NCI-H2081 treated with DMSO at 0.1 percent for 48 hours (cell line): ENCODE measurements around the gene DPT.
A peak's percentile ranks its signal among the peaks of the same experiment; 100 is the strongest.

Source experiments
- DNase-seq: peaks from one replicate; lab custom pipeline; 2025; lab: John Stamatoyannopoulos, UW

The DPT gene

DNA sequence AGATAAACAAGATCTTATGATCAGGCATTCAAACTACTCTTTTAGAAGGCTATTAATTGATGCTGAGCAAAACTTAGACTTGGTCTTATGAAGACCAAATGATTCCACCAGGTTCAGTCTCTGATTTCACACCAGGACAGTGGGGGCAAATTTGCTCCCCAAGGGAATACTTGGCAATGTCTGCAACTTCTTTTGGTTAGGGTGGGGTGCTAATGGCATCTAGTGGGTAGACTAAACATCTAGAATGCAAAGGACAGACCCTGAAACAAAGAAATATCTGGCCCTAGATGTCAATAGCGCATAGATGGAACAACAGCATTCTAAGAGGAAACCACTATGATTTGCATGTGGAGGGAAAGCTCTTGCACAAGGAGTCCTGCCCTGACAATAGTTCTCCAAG is 30.6 kb downstream of the DPT start:
- DNase-seq, result no peak

DNA sequence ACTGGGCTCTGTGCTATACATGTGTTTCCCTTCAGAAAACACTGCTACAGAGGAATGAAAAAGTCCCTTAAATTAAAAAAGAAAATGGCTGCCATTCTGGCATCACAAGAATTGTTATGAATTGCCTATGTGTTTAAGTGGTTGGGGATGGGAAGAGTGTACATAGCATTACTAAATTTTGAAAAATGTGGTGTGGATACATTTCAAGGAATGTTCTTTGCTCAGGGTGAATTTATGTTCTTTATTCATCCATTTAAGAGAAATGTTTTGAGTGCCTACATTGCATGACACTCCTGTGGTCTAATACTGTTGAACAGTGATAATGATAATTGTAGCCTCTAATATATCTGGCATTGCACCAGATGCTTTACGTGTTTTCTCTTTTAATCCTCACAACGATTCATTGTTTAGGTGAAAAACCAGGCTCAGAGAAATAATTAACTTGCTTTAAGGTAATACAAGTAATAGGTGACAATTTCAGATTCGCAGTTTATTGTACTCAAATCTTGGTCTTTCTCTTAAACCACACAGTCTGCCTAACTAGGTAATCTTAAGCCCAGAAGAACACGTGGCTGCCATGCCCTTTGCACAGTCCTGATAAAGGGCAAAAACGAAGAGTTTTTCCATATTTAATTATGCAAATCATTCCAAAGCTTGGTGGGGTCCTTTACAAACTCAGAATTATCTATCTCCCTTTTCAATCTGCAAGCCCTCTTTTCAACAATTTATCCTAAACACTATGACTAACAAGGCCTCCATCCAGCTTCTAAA is 31.5 kb downstream of the DPT start:
- no peak for DNase-seq

DNA sequence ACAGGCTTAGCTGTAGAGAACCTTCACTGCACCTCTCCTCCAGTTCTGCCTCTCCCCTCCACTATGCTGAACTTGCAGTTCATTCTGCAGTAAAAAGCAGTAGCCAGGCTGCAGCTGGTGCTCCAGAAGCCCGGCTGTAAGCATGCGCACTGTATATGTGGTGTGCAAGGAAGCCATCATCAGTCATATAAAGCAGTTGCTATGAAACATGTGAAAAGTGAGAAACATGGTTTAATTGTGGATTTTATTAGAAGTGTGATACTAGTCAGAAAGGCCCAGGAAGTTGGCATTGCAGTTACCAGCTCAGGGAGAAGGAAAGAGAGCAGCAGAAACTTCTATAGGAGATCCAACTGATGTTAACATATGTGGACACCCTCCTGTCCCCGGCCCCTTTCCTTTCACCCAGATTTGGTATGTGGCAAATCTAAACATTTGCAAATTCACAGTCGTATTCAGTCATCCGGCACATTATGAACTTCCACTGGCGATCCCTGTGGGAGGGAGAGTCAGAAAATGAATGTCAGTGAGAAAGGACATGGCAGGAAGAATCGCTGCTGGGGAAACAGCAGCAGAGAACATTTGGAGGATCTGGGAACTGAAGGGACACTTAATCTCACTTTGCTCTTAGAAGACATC is 32.8 kb downstream of the DPT start:
- DNase-seq, result no peak

DNA sequence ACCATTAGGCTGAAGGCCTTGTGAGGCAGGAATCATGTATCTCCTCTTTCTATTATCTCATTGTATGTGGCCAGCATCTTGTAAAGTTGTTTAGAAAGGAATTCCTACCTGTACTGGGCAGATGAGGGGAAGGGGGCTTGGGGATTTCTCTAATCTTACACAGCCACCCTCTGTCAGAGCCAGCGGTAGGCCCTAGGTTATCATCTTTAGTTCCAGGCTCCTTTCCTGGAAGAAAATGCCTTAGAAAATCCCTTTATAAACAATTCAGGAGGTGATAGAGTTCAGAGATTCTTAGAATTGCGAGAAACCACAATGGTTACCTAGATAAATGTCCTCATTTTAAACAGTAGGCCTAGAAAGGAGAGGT is 35.2 kb downstream of the DPT start:
- DNase-seq, result no peak

DNA sequence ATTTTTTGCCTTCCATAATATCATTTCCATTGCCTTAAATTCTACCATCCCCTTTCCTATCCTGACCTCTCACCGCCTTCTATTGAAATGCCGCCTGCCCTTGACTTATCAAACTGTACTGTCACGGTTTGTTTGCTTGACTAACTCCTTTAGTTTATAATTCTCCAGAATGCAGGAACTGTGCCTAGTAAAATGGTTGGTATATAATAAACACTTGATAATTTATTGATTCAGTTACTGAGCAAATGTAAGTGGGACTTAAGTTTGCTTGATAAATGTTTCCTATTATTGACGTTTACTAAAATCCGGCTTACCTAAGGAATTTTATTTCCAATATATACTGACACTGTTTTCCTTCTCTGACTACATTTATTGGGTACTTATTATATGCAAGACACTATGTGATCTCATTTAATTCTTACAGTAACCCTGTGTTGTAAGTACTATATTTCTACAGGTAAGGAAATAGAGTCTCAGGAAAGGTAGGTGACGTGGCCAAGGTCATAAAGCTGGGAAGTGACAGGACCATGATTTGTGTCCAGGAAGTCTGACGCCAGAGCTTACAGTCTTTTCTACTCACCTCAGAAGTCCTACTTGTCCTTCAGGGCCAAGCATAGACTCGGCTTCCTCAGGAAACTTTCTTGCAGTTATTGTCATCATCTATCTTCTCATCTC is 35.7 kb downstream of the DPT start:
- DNase-seq, result no peak

DNA sequence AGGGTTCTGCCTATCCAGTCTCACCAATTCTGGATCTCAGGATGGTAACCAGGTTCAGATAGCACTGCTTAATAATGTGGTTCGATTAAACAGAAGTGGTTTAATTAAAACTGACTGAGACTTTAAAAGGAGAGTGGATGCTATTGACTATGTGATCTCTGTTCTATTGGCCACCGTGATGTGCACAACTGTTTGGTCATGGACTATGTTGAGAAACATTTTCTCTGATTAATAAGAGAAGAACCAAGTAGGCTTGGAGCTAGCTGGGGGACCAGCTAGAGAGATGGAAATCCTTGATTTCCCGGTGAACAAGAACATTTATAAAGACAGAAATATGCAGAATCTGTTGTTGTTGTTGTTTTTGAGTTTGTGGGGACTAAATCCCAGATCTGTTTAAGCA is 36.5 kb downstream of the DPT start:
- no peak for DNase-seq

DNA sequence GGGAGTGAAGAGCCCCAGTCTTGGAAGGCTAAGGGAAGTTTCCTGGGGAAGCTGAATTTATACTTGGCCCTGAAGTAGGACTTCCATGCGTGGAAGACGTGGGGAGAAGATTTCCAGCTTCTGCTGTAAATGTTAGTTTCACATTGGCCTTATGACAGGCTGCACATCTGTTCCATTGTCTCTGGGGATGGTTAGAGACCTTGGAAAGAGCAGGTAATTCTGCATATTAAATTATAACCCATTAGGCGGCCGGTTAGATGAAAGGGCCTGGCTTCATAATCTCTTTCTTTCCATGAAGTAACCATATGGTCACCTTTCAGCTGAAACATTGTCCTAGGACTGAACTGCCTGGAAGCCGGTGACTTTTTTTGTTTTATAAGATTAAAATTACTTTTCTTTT is 37.5 kb downstream of the DPT start:
- DNase-seq, result no peak

DNA sequence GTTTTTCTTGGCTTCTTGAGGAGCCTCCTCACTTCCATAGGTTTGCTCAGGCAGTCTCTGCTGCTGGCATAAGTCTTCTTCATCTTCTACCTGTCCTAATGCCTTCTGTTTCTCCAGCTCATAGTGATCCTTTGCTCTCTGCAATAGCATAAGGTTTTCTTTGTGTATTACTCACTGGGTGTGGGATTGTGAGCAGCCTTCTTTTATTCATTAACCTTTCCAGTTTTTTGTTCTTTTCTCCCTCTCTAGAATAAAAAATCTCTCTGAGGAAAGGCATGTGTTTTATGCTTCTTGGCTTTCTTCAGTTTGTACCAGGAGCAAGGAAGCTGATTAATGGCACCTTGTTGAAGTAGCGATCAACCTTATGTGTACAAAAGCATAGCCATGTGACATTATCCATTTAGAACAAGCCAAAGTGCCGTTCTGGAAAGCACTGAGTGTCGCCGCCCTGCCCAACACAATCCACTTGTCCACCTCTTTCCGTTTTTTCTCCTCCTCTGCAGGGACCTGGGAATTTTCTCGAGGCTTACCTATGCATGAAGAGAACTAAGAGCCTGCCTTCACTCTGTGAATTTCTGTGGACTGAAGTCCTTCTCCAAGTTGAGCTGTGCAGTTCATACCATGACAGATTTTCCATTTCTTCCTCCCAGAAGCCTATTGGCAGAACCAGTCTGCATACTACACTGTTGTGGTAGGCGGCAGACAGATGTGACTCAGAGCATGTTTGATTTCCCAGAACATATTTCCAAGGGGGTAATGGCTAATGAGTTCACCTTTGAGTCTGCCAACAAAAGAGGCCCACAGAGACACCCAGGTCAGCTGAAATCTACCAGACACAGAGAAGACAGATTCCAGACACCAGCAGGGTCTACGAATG is 39.0 kb downstream of the DPT start:
- no peak for DNase-seq

DNA sequence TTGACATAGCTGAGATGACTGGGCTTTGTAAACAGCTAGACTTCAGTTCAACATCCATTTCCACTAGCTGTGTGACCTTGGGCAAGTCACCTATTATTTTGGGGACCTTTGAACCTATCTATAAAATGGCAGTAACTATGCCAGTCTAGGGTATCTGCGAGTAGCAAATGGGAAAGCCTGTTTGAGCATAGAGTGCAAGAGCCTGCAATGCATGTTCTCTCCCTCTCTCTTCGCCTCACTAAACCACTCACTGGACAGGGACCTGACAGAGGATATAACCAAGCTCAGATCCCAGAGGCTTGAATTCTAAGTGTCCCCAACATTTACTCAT is 39.7 kb downstream of the DPT start:
- no peak for DNase-seq

DNA sequence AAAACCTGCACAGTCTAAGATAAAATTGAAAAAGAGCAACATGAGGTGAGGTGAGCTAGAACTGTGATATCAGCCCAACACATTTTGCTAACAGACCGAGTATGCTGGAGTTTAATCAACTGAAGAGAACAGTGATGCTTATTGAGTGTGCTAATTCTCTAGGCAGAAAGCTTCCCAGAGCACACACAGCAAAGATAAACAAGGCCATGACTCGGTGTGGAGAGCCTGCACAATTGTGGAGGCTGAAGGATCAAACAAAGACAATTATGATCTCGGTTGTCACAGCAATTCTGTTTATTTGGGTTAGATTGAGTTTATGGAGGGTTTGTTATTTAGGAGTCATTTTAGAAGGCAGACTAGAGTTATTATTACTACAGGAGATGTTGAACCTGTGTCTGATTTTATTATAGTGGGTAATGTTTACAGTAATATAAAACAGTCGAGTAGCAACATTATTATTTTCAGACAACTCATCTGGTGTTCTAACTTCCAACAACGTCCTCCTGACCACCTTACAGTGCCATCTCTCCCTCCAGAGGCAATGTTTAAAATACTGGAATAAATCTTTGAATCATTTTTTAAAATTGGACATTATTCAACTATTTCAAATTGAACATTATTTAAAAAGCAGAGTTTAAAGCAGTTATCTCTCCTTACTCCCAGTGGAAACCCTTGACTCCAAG is 40.2 kb downstream of the DPT start:
- no peak for DNase-seq

DNA sequence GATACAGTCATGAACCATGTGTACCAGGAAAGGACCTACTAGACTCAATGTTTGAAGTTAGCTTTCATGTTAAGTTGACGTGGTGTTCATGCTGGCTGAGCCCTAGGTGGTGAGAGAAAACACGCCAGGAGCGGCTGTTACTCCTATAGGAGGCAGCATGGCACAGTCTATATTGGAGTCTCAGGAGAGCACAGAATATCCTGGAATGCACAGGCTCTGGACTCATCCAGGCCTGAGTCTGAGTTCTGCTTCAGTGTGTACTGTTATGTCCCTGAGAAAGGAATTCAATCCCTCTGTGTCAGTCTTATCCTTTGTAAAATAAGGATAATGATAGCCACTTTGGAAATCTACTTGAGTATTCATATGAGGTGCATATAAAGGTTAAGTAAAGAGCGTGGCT is 41.2 kb downstream of the DPT start:
- no peak for DNase-seq

DNA sequence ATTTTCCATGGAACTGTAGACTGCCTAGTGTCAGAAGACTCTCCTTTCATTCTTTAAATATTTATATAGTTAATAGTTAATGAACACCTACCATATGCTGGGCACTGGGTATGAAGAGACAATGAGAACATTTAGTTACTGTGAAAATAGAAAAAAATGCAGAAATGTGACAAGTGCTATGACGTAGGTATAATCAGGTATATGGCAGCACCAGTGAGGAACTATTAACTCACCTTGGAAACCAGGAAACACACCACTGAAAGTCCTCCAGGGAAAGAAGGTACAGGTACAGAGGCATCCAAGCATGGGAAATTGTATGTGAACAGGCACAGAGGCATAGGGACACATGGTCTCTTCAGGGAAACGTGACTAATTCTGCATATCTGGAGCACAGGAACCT is 42.3 kb downstream of the DPT start:
- DNase-seq, result no peak

DNA sequence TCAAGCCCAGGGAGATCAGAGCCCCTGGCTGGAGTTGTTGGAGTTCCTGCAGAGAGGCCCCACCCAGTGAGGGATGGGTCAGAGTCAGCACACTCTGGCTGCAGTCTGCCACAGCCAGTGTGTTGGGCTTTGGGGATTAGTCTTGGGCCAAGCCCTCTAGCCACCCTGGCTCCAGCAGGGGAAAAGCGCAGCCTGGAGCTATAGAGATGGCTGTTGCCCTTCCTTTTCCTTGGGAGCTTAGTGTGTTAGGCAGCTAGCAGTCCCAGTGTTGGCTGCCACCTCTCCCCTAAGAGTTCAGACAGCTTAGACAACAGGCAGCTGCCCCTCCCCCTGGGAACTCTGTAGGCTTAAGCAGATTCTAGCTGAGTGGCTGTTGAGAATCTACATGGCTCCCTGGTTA is 45.1 kb downstream of the DPT start:
- DNase-seq, result no peak

DNA sequence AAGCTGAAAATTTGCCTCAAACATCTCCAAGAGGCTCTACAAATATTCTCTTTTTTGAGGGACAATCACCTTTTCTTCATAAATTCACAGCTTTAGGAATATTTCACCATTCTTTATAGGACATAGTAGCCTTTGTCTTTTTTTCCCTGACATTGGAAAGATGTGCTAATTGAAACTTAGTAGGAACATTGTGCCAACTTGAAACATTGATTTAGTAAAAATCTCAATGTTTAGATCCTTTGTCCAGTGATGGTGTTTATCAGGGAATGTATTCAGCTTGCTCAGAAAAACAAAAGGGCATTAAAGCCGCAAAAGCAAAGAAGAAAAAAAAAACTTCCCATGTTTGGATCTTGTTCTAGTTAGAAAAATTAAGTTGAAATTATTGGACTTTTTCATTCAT is 52.1 kb downstream of the DPT start:
- DNase-seq, result no peak

DNA sequence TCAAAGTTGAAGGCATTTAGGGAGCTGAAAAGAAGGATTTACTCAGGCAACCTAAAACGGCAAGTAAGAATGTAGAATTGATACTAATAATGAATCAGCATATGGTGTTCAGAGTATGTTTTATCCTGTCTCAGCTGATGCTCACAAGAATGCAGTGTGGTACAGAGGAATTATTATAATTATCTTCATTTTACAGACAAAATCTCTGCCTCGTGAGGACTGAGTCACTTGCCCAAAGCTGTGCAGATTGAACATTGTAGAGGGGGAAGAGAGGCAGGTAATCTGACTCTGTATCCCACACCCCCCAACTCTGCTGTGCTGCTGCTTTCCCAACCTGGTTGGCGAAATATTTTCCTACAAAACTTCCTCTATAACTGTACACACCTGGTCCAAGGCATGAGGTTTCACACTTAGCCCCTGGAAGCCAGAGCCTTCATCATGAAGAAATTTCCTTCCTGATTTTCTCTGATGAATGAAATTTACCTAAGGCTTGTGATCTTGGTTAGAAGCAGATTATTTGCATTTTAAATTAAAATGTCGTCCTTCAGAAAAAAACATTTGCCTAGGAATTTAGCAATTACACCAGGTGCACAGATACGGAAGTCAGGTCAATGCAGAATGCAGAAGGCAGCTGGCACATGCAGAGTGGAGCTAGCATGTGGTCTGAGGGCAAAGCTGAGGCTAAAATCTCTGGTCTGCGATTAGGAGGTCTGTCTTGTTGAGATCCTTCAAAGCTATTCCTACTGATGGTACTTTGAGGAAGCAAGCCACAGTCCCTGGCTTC is 52.8 kb downstream of the DPT start:
- no peak for DNase-seq

DNA sequence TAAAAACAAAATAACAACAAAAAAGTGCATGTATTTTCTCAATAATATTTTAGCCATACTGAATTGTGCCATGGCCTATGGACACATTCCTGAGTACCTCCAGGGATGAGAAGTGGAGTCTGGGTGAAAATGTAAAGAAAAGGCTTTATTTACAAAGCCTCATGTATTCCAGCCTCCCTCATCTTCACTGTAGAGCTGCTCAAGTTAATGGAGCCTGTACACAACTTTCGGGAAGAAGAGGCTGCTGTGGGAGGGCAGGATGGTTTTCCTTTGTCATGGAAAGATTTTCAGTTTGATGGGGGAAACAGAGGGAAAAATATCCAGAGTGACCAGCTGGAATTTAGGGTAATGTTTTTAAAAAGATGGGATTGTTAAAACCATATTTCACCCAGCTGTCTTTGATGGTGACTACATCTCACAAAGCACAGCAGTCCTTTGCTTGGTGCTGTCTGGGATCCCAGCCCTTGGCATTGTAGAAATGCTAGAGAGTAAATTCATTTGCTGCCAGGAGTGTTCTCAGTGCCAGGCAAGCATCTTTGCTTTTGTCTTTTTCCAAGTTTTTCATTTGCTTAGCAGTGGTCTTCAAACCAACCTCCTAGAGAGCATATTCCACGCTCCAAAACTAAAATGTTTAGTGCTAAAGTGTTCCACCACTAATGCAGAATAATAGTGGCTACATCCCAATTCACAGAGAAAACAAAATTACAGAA is 54.9 kb downstream of the DPT start:
- DNase-seq, result no peak

DNA sequence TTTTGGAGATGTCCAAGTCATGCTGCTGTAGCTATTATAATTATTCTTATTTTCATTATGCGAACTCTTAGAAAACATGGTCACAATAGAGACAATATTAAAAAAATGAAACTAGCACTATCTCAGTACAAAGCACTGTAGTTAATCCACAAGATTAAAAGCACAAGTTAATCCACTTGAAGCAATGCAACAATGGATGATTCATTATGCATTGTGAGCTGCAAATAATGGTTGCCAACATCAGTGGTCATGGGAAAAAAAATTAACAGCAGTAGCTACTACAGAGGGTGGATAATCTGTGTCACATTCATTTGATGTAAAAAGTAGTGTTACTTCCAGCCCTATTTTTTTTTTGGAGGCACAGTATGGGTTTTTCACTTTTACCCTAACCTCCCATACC is 56.7 kb downstream of the DPT start:
- DNase-seq, result no peak

DNA sequence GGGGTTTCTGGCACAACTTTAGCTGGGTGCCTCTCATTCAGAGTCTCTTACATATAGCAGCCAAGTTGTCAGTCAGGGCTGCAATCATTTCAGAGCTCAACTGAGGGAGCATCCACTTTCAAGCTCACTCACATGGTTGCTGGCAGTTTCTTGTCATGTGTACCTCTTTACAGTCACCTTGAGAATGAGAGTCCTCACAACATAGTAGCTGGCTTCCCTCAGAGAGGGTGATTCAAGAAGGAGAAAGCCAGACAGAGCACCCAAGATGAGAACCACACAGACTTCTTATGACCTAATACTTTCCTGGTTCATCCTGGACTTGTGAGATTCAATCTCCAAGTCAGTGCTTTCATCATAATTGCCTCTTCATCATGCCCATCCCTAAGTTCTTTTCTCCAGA is 57.2 kb downstream of the DPT start:
- no peak for DNase-seq

DNA sequence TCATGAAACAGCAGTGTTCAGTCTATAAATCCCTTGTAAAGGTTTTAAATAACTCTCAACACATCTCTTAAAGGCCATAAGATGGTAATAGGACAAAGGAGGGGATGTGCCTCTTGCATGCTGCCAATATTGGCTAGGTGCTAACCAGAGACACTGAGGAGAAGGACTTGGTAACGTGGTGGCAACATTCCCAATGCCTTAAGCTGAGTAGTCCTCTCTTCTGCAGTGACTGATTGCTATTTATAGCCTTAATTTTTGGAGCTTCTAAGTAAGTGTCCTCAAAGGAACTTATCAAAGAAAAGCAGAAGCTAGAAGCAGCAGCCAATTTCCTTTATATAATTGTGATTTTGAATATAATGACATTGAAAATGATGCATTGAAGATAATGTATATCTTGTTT is 63.0 kb downstream of the DPT start:
- no peak for DNase-seq

DNA sequence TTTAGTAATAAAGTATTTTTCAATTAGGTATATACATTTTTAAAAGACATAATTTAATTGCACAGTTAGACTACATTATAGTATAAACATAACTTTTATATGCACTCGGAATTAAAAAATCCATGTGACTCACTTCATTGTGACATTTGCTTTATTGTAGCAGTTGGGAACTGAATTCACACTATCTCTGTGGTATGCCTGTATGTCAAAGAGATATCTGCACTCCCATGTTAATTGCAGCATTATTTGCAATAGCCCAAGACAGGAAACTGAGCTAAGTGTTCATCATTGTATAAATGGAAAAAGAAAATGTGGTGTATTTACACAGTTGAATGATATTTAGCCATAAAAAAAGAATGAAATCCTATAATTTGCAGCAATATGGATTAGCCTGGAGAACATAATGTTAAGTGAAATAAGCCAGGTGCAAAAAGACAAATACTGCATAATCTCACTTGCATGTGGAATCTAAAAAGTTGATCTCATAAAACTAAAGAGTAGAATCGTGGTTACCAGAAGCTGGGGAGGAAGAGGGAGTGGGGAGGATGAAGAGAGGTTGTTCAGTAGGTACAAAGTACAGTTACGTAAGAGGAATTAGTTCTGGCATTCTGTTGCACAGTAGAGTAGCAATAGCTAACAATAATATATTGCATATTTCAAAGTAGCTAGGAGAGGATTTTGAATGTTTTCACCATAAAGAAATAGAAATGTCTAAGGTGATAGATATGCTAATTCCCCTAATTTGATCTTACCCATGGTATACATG is 64.8 kb downstream of the DPT start:
- peak; percentile 49 for DNase-seq
